C4-2B (cell line): ENCODE data around the gene MAST4.

Experiments used
- H3K27ac ChIP-seq: fragments of 450-650 bp; 2 replicates; pipeline ENCODE4 v1.5.1; 2017
- ZFX ChIP-seq: fragments of 450-650 bp; IDR thresholded peaks from 2 replicates; pipeline ENCODE4 v1.6.1; 2017
- TF ChIP-seq, protein P1 (sequence below): fragments of 450-650 bp; conservative IDR thresholded peaks from 2 replicates; pipeline ENCODE4 v1.5.1; 2017; ENCODE audit warnings: mild to moderate bottlenecking

MAST4 gene

DNA sequence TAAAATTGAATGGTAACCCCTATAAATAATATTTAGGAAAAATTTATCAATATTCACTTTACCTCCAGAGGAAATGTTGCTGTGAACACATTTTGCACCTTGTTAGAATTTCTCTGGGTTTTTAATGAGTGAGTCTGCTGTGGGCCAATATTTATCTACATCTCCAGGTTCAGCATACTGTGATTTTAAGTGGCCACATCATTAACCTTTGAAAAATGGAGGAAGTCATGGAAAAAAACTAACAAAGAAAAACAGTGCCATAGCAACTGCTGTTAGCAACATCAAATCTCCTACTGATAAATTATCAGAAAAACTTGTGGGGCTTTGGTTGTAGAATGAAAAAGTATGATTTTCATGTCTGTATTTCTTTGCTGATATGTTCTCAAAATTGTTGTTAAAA lies 545.5 kb downstream of the MAST4 start:
- H3K27ac ChIP-seq = no peak overlapping the region
- no peak for TF ChIP-seq ZFX

DNA sequence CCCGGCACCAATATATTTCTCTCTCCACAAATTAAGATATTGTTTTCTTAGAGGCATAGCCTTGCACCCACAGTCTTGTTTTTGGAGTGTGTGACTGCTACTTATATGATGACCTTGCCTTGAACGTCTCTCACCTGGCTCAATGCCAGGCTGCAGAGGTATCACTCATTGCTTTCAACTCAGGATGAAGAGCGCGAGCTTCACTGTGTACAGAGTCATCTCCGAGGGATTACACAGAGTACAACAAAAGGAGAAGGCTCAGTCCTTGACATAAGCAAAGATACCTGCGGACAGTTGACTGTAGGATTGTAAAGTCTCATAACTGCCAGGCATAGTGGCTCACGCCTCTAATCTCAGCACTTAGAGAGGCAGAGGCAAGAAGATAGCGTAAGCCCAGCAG lies 546.6 kb downstream of the MAST4 start:
- H3K27ac ChIP-seq = no peak overlapping the region
- no peak for TF ChIP-seq ZFX
- TF ChIP-seq, protein P1, sequence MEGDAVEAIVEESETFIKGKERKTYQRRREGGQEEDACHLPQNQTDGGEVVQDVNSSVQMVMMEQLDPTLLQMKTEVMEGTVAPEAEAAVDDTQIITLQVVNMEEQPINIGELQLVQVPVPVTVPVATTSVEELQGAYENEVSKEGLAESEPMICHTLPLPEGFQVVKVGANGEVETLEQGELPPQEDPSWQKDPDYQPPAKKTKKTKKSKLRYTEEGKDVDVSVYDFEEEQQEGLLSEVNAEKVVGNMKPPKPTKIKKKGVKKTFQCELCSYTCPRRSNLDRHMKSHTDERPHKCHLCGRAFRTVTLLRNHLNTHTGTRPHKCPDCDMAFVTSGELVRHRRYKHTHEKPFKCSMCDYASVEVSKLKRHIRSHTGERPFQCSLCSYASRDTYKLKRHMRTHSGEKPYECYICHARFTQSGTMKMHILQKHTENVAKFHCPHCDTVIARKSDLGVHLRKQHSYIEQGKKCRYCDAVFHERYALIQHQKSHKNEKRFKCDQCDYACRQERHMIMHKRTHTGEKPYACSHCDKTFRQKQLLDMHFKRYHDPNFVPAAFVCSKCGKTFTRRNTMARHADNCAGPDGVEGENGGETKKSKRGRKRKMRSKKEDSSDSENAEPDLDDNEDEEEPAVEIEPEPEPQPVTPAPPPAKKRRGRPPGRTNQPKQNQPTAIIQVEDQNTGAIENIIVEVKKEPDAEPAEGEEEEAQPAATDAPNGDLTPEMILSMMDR = no peak

DNA sequence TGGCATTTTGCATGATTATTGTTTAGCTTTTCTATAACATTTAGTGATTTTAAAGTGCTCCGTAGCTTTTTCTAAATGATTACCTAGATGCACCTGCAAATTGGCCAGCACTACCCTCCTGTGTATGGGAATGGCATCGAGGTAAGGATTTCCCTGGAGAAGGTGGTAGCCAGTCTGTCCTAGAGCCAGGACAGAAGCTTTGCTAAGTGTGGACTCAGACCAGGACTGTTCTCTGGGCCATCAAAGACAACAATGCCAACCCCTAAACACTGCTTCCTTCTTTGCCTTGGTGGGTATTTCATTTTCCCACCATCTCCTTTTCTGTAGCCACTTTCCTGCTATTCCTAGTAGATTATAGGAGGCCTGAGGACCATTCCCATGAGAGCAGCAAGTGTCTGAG lies 547.4 kb downstream of the MAST4 start:
- H3K27ac ChIP-seq = no peak overlapping the region
- TF ChIP-seq, protein P1 = no peak
- no peak for TF ChIP-seq ZFX

DNA sequence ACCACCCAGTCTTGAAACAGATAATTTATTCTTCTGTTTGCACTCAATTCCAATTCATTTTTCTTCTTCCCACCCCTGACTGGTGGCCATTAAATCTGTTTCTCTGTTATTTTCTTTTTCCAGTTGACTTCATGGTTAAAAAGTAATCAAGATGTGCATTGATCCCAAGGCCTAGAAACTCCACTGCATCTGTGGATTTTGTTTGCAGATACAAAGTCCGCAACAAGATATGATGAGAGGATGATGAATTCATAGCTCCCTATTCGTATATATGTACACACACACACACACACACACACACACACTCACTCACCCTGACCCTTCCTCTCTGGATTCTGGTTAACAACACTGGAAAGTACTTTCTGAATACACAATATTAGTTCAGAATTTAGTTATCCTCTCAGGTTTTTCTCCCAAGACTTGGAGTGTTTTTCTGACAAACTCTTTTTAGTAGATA lies 548.0 kb downstream of the MAST4 start:
- no peak for TF ChIP-seq ZFX
- TF ChIP-seq, protein P1 = no peak
- no peak overlapping the region for H3K27ac ChIP-seq

DNA sequence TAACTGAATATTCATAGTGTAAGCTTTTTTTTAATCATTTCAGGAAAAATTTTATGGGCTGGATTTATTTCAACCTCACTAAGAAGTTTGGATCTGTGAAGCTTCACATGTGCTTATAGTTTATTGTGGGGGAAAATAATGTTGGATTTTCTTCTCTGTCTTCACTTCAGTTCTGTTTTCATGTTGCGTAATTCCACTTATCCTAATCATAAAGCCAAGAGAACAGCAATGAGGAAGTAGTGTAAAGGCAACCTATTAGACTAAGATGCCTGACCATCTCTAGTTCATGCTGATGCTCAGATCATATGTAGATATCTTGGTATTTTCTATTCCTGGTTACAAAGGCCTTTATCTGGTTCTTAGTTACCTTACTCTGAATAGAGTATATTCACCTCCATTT lies 550.4 kb downstream of the MAST4 start:
- TF ChIP-seq ZFX = no peak
- TF ChIP-seq, protein P1 = no peak

DNA sequence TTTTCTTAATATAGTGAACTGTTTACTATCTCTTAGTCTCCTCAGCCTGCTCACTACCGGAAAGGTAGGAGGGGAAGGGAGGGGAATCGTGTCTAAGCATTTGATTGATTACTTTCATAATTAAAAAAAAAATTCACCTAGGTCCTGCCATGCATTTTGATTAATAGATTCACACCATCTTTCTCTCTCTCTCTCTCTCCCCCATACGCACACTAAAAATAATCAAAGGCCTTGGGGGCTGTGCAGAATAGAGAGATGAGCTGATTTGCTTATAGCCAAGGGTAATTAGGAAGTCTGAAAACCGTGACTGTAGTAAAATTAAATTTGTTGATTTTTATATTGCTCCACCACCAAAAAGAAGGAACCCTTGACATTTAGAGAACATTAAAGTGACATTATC lies 550.8 kb downstream of the MAST4 start:
- no peak overlapping the region for H3K27ac ChIP-seq

More for the DNA sequence above, 550.4 kb downstream of the MAST4 start:
- H3K27ac ChIP-seq = no peak overlapping the region

DNA sequence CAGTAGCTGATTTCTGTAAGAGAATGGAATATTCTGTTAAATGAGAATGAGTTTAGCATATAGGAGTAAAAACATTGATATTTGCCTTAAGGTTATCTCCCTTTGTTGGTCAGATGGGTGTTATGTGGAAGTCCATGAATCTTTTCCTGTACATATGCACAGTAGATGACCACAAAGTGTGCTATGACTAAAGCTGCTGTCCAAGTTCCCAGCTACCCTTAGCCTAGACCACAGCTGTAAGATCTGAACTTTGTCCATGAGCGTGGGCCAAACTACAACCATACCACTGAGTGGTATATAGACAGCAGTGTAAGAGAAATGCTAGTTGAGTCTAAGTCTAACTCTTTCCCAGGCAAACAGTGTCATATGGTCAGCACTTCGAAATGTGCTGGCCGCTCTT lies 551.6 kb downstream of the MAST4 start:
- H3K27ac ChIP-seq = no peak overlapping the region
- TF ChIP-seq, protein P1 = no peak
- TF ChIP-seq ZFX = no peak

More for the DNA sequence above, 550.8 kb downstream of the MAST4 start:
- TF ChIP-seq ZFX = no peak
- TF ChIP-seq, protein P1 = no peak
